Measurements from ENCODE around the gene MRPL20. TPM values are rescaled to one million over a fixed set of nuclear protein-coding genes. Genes with fewer than 3 reads are reported as not detected.
"Not testable (repeated sequence)": the region's sequence is repeated elsewhere in the genome, so short reads cannot be mapped to it uniquely, and the experiment has no call there.

MRPL20 gene
- total and polyA plus RNA-seq, 2 donors (not counting 3 experiments of a cell fraction or from before 2014, with no cell fraction given), result 134 to 152 TPM

- Histone ChIP-seq H2AFZ (ENCODE audit: low read depth, low read length) (no peak within 1 kb of the TSS), H3K9me1 (replicated peaks; ENCODE audit: control insufficient read depth, extremely low read depth, insufficient read depth, low read length) (no peaks in the 10 kb centered on the region), H3K9me3 (replicated peaks; ENCODE audit: control insufficient read depth, insufficient read depth, low read length) (no peaks in the 10 kb centered on the region), H3K9ac (replicated peaks; ENCODE audit: extremely low read depth, insufficient read depth, low read length) (no peak within 1 kb of the TSS), H3K27me3 (ENCODE audit: control insufficient read depth in 2 of 2, insufficient read depth in 2 of 2, low read length in 2 of 2) (no peaks in the 10 kb centered on the region), H3K36me3 (ENCODE audit: control insufficient read depth in 2 of 2, extremely low read depth in 1 of 2, insufficient read depth in 2 of 2, low read length in 2 of 2) (no peaks in the 10 kb centered on the region), H3K27ac (ENCODE audit: insufficient read depth, low read depth, low read length) (no peak within 1 kb of the TSS), H3K4me2 (ENCODE audit: insufficient read depth, low read length) (no peak within 1 kb of the TSS), H3K79me2 (ENCODE audit: control insufficient read depth, insufficient read depth, low read length) (no peaks in the 10 kb centered on the region), H3K4me3 (replicated peaks in 1 of 3; ENCODE audit: insufficient read depth in 1 of 3, low read depth in 1 of 3, low read length in 3 of 3) (no peak within 1 kb of the TSS), H4K20me1 (replicated peaks; ENCODE audit: control insufficient read depth, extremely low read depth, insufficient read depth, low read length) (no peaks in the 10 kb centered on the region), H3K4me1 (ENCODE audit: control insufficient read depth, extremely low read depth, insufficient read depth, low read length) (no peaks in the 10 kb centered on the region)
- dilution Hi-C loops (cut with MboI; ENCODE audit: extremely low pct_ligation_motif_present, low sequenced_read_pairs), result no loop called here
- no TSS peak for BruUV-seq (replicated peaks)
- intact Hi-C loops (cut with micrococcal nuclease), result no loop called here
- DNase-seq (ENCODE audit: low read depth, low spot score) (no peak), FAIRE-seq (no peak)
- ChIA-PET POLR2A (no interaction called here), CTCF (interaction anchor here (2.7 kb wide), 1 partner anchor 8 kb away, joined by 6 read pairs; no protein-coding TSS in a partner anchor)
- TF ChIP-seq EZH2 (IDR thresholded peaks at IDR 0.05; ENCODE audit: borderline replicate concordance, low read depth, low read length, severe bottlenecking), result no peak
- TF ChIP-seq MYC (IDR thresholded peaks at IDR 0.05; ENCODE audit: low read depth, low read length), result no peak
- TF ChIP-seq GATA2 (IDR thresholded peaks at IDR 0.05; ENCODE audit: insufficient read depth, insufficient read length, low read depth, low read length), result no peak
- TF ChIP-seq POLR2A (IDR thresholded peaks at IDR 0.05; ENCODE audit: low read depth, low read length), result no peak
- no peak for TF ChIP-seq FOS (IDR thresholded peaks at IDR 0.05; ENCODE audit: borderline replicate concordance, insufficient read depth, low read length)
- no peak for TF ChIP-seq MAX (IDR thresholded peaks at IDR 0.05; ENCODE audit: insufficient read depth, insufficient read length)
- no peak for TF ChIP-seq POLR2AphosphoS5 (IDR thresholded peaks at IDR 0.05; ENCODE audit: insufficient read depth, low read depth, low read length)
- no peak for TF ChIP-seq CTCF (IDR thresholded peaks at IDR 0.05; ENCODE audit: extremely low read depth in 1 of 2, insufficient read depth in 1 of 2, low read depth in 1 of 2, low read length in 2 of 2)
- no peak for TF ChIP-seq JUN (IDR thresholded peaks at IDR 0.05; ENCODE audit: borderline replicate concordance, insufficient read depth, insufficient read length, low read depth)
Observed at GRCh38 chr1:1449099-1449739, 42.1 kb upstream of the MRPL20 start, which contains the start of gene ATAD3C. TSS of gene ATAD3C (plus strand) at chr1:1449689. CDS start at chr1:1450684, 995 bp downstream.

GRCh38 chr1:1446631-1447030, 39.5 kb upstream of the MRPL20 start:
- POLR2A ChIA-PET; H3K27ac ChIP-seq (ENCODE audit: insufficient read depth, low read depth, low read length); H3K9me3 ChIP-seq (replicated peaks; ENCODE audit: control insufficient read depth, insufficient read depth, low read length); BruUV-seq (replicated peaks); H3K4me2 ChIP-seq (ENCODE audit: insufficient read depth, low read length); H3K79me2 ChIP-seq (ENCODE audit: control insufficient read depth, insufficient read depth, low read length); dilution Hi-C loops (cut with MboI; ENCODE audit: extremely low pct_ligation_motif_present, low sequenced_read_pairs); intact Hi-C loops (cut with micrococcal nuclease); FAIRE-seq; H3K27me3 ChIP-seq (ENCODE audit: control insufficient read depth in 2 of 2, insufficient read depth in 2 of 2, low read length in 2 of 2); H3K9ac ChIP-seq (replicated peaks; ENCODE audit: extremely low read depth, insufficient read depth, low read length); H4K20me1 ChIP-seq (replicated peaks; ENCODE audit: control insufficient read depth, extremely low read depth, insufficient read depth, low read length); H3K9me1 ChIP-seq (replicated peaks; ENCODE audit: control insufficient read depth, extremely low read depth, insufficient read depth, low read length); DNase-seq (ENCODE audit: low read depth, low spot score); H3K4me3 ChIP-seq (replicated peaks in 1 of 3; ENCODE audit: insufficient read depth in 1 of 3, low read depth in 1 of 3, low read length in 3 of 3); H2AFZ ChIP-seq (ENCODE audit: low read depth, low read length); H3K4me1 ChIP-seq (ENCODE audit: control insufficient read depth, extremely low read depth, insufficient read depth, low read length); H3K36me3 ChIP-seq (ENCODE audit: control insufficient read depth in 2 of 2, extremely low read depth in 1 of 2, insufficient read depth in 2 of 2, low read length in 2 of 2); CTCF ChIA-PET: not testable (repeated sequence)
